Bronchus fibroblast of lung (primary cell): ENCODE results near the gene NDUFS4. TPM values are rescaled to one million over a fixed set of nuclear protein-coding genes. Genes with fewer than 3 reads are reported as not detected.

ENCODE experiments used
- total RNA-seq: library from RNA; depleted of rRNA; stranded (reverse); fragments of >200 nt; gene quantifications from 2 replicates; pipeline ENCODE4 v1.2.3, GENCODE V29; 2015

NDUFS4 gene
- 125 TPM in 2 replicates for total RNA-seq

GRCh38 chr5:53560506-53561191, at the start of gene NDUFS4:
Gene NDUFS4 (plus strand): TSS chr5:53560639. CDS start chr5:53560663, 24 bp downstream.

Other genes with a start within 250 kb of the NDUFS4 start
- 84.3 and 98.4 TPM in 2 replicates for gene FST, start 80.0 kb upstream of the NDUFS4 start, total RNA-seq